GM21423 (cell line): Measurements from ENCODE around the gene HOXC9.
"Not testable (repeated sequence)": the region's sequence is repeated elsewhere in the genome, so short reads cannot be mapped to it uniquely, and the experiment has no call there.

Source experiments
- ATAC-seq: cut with Tn5 transposase; IDR thresholded peaks from one replicate; pipeline ENCODE4 v1.9.1; 2021; ENCODE audit warnings: mild to moderate bottlenecking, moderate library complexity; ENCODE audit not compliant: unreplicated experiment

HOXC9 gene

DNA sequence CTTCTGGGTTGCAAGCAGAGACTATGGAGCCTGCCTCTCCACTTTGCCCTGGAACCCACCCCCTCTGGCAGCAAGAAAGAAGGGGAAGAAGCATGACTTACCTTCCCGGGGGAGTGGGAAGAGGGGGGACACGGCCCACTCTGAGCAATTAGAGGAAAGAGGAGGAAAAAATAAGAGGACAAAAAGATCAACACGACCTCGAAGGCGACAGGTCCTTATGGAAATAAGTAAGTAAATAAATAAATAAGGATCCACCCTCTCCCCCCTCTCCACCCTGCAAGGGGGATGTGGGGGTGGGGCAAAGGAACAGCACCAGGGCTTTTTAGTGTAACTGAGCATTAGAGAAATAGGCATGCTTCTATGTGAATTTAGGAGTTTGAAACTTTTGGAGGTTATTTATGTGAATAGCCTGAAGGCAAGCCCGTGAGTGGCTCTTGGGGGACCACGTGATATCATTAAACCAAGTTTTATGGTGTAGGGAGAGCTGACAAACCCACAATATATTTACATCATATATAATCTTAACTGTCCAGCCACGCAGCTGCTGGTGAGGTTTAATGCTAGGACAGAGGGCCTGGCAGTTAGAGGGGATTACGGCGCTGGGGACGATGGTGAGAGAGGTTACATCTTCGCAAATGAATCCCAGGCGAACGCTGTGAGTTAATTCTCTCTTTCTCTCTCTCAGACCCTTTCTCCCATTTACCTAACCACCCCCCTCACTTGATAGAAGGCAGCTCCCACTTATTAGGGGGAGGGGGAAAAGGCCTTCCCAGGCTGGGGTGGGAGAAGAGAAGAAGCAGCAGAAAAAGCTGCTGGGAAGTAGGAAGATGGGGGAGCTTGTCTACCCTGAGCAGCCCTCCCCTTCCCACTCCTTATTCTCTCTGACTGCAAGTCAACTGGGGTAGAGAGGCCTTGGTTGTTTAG, 37.7 kb downstream of the HOXC9 start:
- no peak for ATAC-seq

DNA sequence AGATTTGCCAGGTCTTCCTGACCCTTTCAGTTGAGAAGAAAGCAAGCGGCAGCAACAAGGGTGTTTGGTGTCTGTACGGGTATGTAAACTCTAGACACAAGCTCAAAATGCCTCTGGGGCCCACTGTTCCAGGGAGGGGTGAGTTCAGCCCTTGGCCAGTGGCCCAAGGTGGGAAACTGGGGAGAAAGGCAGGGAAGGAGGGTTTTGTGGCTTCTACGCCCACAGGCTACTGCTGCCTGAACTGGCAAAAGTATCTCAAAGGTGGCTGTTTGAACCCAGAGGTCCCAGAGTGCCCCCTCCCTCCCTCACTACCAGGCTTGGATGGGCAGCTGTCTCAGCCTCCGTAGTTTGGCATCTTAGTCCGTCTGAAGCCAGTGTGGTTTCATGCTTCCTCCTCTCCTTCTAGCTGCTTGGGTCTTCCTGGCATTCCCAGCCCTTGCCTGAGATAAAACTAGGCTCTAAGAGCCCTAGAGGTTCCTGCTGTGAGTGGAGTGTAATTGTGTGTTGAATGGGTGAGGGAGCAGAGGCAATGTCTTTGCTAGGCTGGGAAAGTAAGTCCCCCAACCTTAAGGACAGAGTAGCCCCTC, 38.4 kb downstream of the HOXC9 start:
- ATAC-seq = no peak

DNA sequence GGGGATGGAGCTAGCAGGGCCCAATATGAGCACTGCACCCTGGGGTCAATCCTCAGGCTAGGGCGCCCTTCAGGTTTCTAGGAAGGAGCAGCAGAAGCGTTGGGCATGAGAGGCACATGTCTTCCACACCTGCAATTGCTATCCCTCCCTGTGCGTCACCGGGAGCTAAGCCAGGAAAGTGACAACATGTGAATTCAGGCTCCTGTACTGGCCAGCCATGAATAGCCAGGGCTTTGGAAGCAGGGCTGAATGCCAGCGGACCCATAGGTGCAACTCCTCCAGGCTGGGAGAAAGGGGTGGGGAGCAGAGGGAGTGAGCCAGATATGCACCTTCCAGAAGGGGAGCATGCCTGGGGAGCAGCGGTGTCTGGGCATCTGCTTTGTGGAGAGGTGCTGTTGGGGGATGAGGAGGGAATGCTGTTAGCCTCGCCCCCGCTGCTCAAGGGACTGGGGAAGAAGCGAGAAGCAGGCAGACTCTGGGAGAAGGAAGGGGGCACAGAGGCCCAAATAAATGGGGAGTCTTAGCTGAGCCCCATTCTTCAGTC, 39.0 kb downstream of the HOXC9 start:
- ATAC-seq = no peak

DNA sequence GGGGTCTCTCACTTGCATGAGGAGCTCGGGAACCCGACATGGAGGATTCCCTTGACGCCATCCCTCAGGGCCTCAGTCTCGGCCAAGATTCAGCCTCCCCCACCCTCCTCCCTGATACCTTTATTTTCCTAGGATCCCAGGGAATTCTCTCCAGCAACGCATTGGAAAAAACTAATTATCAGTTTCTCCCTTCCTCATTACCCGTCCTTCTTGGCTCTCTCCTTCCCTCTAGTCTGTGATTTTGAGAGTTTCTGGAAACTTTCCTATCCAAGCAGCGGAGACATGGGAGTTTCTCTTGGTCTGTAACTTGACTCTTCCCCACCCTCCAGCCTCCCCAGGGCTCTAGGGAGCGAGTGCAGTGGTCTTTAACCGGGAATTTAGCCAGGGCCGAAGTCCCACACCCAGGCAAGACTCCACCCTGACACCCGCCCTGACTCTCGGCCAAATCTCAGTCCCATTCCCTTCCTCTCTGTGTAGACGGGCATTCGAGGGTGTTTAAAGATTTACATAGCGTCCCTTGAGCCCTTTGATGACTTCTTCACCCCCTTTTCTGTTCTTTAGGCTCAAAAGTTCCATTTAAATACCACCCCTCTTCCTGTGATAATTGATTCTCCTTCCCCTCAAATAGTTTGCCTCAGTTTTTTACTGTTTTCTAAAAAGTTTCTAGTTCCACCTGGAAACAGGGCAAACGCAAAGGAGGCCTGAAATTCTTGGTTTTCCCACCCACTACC, 39.6 kb downstream of the HOXC9 start:
- ATAC-seq = no peak

DNA sequence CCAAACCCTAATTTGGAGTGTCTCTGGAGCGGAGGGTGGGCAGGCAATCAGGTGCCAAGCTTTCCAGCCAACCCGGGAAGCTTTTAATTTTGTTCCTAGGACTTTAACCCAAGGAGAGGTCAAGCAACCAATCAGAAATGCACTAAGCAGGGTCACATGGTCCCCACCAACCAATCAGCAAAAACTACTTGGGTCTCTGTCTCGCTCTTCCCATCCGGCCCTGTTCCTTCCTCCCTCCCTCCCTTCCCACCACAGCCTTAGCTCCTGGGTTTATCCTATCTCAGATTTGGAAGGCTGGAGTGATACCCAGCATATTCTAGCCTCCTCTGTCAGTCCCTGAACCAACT, 40.2 kb downstream of the HOXC9 start:
- no peak for ATAC-seq

DNA sequence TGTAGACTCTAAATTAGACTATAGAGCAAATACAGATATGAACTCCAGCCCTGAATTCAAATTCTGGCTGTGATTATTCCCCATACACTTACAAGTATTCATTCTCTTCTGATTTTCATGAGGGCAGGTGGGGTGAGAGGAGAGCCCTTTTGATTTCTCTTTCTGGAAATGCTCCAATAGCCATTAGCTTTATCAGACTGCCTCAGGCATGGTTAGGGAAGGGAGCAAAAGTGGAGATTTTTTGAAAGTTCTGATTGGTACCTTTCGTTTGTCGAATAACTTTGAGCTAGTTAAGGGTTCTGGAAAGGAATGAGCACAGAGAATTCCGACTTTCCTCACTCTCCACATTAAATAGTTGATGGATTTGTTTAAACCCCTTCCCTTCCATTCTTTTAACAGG, 40.7 kb downstream of the HOXC9 start:
- no peak for ATAC-seq

DNA sequence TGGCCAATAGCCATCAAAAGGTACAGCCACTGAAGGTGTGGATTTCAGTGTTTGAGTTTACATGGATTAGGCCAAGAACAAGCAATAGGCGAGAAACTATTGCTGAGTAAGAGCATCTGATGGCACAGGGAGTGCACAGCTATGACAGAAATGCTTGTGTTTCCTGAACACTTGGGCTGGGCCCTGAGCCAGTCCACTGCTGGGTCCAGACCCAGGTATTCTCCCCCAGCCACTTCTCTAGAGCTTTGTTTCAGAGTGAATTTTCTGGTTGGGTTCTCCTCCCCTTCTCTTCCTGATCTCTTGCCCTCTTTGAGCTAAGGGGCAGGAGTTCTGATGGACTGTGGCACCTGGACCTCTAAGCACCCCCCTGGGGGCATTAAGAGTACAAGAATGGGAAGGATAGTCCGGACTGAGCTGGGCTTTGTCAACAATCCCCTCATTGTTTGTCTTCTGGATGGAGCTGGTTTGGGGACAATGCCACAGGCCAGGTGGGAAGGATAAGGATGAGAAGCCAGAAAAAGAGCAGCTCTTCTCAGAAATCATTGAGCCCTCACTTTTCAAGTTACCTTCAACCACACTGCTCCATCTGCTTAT, 41.2 kb downstream of the HOXC9 start:
- no peak for ATAC-seq

DNA sequence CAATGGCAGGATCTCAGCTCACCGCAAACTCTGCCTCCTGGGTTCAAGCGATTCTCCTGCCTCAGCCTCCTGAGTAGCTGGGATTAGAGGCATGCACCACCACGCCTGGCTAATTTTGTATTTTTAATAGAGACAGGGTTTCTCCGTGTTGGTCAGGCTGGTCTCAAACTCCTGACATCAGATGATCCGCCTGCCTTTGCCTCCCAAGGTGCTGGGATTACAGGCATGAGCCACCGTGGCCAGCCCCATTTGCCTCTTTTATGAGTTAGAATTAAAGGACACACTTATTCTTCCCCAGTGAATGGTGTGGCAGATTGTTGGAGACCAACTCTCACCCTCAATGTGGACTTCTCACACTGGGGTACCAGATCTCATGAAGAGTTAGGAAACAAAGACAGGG, 42.1 kb downstream of the HOXC9 start:
- not testable (repeated sequence) for ATAC-seq

DNA sequence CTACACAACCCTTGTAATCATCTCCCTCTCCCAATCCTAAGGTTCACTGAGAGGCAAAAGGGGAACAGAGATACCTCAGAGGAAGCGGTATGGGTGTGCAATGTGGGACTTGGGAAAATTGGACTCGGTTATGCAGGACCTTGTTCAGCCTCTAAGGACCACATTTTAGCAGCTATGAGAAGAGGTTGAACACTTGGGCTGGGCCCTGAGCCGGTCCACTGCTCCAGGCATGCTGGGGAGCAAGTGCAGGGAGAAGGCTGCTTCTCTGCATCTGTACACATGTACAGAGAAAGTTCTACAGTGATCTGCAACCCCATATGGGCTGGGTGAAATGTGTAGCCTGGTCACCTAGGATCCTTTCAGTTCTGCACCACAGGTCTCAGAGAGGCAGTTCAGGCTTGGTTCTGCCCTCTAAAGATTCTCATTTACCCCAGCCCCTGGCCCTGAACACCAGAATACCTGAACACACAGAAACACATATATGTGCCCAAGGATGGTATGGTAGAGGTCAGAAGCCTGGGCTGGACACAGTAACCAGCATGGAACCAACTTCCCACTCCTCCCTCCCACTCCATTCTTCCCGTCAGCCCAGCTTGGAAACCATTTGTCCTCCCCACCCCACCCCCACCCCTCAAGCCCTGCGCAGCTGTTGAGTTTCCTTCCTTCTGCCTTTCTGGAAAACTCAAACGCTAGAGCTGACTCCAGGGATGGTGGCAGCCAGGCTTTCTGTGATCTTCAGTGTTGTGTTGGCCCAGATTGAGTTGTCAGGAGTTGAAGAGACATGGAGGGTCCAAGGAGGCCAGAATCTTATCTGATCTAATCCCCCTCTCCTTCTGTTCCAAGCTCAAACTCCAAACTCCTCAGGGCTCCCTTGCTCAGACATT, 43.3 kb downstream of the HOXC9 start:
- ATAC-seq = no peak

DNA sequence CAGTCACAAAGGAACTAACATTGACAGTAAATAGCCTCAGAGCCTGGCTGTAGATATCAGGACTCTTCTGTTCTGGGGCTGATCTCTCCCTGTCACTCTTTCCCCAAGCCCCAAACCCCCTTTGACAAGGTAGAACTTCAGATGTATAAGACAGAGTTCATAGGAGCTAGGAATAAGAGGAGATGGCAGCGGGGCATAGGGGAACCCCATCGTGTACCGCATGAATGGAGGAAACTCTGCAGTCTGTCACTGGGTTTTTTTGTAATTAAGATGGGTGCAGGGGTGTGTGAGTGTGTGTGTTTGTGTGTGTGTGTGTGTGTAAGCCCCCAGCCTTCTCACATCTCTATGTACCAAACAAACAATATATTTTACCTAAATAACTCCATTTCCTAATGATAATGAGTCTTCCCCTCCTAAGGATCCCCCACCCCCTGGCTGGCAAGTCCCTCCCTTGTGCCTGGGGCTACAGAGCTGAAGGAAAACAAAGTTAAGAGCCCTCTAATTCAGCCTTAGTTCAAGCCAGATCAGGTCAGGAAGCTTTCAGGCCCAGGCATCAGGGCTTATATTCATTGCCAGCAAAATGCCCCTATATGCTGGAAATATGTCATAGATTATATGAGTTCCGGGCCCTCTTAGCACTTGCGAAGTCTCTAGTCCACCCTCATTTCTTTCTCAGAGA, 44.6 kb downstream of the HOXC9 start:
- no peak for ATAC-seq

DNA sequence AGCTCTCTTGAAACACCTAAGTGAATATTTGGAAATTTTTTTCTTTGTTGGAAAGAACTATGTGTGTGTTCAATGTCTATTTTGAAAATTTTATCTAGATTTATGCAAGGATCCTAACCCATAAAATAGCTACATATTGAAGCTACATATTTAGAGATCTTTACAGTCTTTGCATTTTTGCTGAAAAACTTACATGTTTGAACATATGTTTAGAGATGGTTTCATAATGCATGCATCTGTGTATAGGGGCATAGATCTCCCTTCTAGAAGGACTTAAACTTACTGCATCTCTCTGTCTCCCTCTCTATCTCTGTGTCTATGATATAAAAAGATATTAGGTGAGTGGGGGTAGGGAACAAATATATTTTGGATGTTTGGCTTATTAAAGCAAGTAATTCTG, 45.4 kb downstream of the HOXC9 start:
- no peak for ATAC-seq

DNA sequence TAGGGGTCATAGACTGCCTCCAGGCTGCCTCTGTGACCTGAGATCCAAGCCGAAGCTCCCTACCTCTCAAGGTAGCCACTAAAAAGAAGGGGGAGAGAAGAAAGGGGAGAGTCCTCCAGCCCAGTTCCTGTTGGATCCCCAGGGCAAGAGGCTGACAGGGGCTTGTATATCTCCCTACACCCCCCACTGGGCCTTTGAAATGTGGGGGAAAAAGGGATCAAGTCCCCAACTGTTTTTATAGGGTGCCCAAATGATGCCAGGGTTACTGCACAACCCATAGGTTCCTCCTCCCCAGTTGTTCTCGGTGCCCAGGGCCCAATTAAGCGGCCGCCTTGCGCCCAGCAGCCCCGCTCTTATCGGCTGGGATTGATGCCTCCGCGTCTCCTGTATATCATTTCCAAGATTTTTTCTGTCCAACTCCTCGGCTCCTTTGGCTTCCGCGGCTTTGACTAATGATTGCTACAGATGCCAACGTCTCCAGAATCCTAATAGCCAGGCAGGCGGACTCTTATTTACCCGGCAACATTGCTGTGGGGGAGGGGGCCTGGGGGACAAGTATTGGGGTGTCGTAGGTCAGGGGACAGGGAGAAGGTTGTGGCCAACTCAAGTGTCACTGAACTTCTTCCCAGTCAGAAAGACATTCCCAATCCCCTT, 46.0 kb downstream of the HOXC9 start:
- no peak for ATAC-seq

DNA sequence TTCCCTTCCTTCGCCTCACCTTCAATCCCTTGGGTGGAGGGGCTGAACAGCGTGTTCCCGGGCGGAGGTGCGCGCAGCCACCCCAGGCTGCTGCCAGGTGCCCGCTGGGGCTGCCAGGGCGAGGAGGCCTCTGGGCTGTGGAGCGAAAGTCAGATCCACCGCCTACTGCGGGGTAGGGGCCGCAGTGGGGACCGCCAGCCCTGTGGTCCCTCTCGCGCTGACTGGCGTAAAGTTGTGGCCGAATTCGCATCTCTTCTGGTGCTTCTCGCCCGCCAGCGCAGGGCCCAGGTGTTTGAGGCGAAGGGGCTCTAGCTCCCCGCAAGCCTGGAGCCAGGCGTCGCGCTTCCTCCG, 46.8 kb downstream of the HOXC9 start:
- ATAC-seq = no peak

DNA sequence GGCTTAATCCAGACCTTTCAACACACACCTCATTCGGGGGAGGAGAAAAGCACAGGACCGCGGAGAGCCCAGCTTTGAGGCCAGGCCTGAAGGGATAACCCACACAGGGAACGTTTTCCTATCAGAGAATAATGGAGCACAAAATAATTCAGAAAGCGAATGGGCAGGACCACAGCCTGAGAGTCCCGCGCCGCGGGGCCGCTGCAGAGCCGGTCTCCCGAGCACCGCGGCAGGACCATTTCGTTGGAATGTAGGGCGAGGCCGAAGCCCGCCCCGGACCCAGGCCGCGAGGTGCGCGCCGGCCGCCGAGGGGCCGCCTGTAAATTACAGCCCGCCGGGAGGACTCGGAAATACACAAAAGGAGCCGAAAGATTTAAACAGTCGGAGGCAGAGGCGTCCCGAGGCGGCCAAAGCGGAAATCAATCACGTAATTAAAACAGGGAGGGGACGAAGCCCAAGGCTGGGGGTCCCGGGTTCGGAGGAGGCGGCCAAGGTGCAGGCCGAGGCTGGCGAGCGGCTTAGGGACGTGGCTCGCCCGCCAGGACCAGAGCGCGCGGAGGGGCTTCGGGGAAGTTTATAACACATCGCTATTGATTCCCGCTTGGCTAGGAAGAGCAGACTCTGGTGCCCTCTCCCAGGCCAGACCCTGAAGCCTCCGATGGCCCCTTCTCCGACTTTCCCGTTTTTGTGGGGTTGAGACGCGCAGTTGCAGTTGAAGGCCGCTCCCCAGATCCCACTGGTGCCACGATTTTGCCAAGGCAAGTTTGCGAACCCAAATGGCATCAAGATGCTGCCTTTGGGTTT, 47.4 kb downstream of the HOXC9 start:
- no peak for ATAC-seq

DNA sequence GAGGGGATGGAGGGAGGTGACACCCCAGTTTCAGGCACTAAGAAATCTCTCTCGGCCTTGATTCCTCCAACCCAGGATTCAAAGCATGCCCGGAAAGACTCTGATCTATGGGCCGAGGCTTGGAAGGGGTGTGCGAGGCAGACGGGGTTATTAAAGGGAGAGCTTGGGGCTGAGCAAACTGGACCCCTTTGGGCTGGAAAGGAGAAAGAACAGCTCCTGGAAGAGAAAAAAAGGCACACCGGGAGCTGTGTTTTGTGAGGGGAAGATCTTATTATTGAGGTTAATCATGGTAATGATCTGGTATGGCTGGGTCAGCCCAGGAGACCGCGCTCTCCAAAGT, 48.0 kb downstream of the HOXC9 start:
- ATAC-seq = no peak

DNA sequence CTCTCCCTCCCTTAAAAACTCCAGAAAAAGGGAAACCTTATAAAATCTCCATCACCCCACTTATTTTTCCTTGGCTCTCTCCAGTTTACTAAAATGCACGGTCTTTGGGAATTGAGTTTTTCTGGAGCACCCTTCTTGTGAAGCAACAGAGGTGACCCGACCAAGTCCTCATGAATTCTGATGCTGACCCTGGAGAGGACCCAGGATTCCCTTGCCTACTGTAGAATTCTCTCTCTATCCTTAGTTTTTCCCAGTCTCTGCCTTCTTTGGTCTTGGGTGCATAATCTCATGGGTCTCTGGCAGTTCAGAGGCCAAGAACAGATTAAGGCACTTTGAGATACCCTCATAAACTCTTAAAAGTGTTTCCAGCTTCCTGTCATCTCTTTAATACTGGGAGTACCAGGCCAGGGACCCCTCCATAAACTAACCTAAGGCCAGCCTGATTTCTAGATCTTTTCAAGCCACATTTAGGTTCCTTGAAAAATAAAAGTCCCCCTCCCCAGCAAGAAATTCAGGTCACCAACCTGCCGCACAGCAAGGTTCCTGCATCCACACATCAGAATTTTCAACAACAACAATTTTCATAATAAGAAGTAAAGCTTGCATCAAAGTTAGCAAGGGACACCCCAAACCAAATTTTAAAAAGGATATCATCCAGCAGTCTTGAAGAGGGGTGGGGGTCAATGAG, 48.6 kb downstream of the HOXC9 start:
- no peak for ATAC-seq

DNA sequence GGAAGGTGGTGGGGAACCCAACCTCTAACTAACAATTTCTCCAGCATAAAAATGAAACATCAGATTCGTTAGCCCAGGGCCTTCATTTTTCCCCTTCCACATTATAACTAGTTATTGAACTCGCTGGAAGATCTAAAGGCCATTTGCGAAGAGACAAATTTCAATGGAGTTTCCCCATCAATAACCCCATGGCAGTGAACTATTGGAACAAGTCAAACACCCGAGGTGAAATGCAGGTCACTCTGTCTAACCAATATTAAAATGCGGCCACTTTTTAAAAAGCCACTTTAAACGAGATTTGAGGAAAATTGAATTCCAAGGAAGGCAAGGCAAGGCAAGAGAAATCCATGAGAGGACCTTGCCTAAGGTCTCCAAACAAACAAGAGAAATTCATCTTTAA, 49.1 kb downstream of the HOXC9 start:
- no peak for ATAC-seq

DNA sequence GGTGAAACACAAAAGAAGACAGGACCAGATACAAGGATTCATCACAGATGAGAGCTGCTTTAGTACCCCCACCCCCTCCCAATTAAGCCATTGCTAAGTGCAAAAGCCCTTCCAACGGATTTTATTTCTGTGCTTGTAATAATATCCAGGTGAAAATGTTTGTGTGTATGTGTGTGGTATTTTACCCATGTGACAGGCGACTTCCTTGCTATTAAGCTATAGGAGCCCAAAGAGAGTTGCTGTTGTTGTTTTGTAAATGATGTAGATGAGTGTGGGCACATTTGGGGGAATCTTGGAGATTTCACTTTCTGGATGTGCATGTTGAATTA, 50.5 kb downstream of the HOXC9 start:
- ATAC-seq = no peak
